ENCODE measurements around the gene ASTN2.

ASTN2 gene

GRCh38 chr9:116789081-116789480, 625.8 kb downstream of the ASTN2 start:
- DNase-seq, result no peak

- no peak for DNase-seq
Observed at GRCh38 chr9:116786737-116787136, 628.1 kb downstream of the ASTN2 start.

- no peak for DNase-seq
Observed at GRCh38 chr9:116777116-116777515, 637.7 kb downstream of the ASTN2 start.

GRCh38 chr9:116774421-116775180, 640.3 kb downstream of the ASTN2 start:
- no peak for DNase-seq

GRCh38 chr9:116767219-116767618, 647.6 kb downstream of the ASTN2 start:
- DNase-seq, result no peak

- no peak for DNase-seq
Observed at GRCh38 chr9:116765011-116765410, 649.8 kb downstream of the ASTN2 start.

- no peak for DNase-seq
Observed at GRCh38 chr9:116763770-116764169, 651.1 kb downstream of the ASTN2 start.

GRCh38 chr9:116760636-116761035, 654.2 kb downstream of the ASTN2 start:
- no peak for DNase-seq

- DNase-seq, result no peak
Observed at GRCh38 chr9:116757030-116757429, 657.8 kb downstream of the ASTN2 start.

GRCh38 chr9:116753389-116753788, 661.5 kb downstream of the ASTN2 start:
- DNase-seq, result no peak

- DNase-seq, result no peak
Observed at GRCh38 chr9:116750510-116750909, 664.3 kb downstream of the ASTN2 start.

GRCh38 chr9:116749772-116750171, 665.1 kb downstream of the ASTN2 start:
- no peak for DNase-seq

GRCh38 chr9:116749176-116749575, 665.7 kb downstream of the ASTN2 start:
- DNase-seq, result no peak

- no peak for DNase-seq
Observed at GRCh38 chr9:116741742-116742141, 673.1 kb downstream of the ASTN2 start.

- no peak for DNase-seq
Observed at GRCh38 chr9:116741086-116741740, 673.6 kb downstream of the ASTN2 start.

GRCh38 chr9:116737152-116737546, 677.7 kb downstream of the ASTN2 start:
- DNase-seq, result peak; percentile 85

- no peak for DNase-seq
Observed at GRCh38 chr9:116736399-116737151, 678.3 kb downstream of the ASTN2 start.

GRCh38 chr9:116733010-116733641, 681.7 kb downstream of the ASTN2 start:
- no peak for DNase-seq

GRCh38 chr9:116726602-116727001, 688.3 kb downstream of the ASTN2 start:
- no peak for DNase-seq

- DNase-seq, result no peak
Observed at GRCh38 chr9:116724123-116724522, 690.7 kb downstream of the ASTN2 start.

GRCh38 chr9:116721944-116722343, 692.9 kb downstream of the ASTN2 start:
- DNase-seq, result no peak

- no peak for DNase-seq
Observed at GRCh38 chr9:116721411-116721810, 693.4 kb downstream of the ASTN2 start.

GRCh38 chr9:116720111-116720510, 694.7 kb downstream of the ASTN2 start:
- no peak for DNase-seq
